ENCODE results near the gene ABCA3. TPM values are rescaled to one million over a fixed set of nuclear protein-coding genes. Genes with fewer than 3 reads are reported as not detected.
A peak's percentile ranks its signal among the peaks of the same experiment; 100 is the strongest.

ABCA3 gene
- total RNA-seq, 4 donors from 2014 or later = 2.7 to 15.0 (median 10.9) TPM

DNA sequence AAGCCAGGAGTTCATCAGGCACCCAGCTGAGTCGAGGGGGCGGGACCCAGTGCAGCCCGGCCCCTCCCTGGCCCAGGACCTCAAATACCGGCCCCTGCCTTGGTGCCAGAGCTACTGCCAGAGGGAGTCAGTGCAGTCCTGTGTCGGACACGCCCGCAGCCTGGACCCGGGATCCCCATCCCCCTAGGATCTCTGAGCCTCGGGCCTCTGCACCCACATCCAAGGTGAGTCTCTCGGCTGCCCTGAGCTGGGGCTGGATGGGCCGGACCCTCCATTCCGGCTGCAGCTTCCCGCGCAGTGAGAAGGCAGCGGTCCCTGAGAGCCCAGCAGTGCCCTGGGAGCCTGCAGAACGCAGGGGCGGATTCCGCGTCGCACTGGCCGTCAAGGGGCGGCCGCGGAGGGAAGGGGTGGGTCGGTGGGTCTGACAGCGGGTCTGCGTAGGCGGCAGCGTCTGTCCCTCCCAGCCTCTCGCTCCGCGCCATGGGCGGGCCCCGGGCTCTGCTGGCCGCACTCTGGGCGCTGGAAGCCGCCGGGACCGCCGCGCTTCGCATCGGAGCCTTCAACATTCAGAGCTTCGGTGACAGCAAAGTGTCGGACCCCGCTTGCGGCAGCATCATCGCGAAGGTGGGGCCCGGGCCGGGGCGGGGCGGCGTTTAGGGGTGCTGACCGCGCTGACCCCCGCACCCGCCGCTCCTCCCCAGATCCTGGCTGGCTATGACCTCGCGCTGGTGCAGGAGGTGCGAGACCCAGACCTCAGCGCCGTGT, 104.0 kb downstream of the ABCA3 start, which contains the start of gene DNASE1L2:
DNASE1L2 (plus strand) TSS at position 108 of the 765 bp plus-strand sequence; CDS start at position 481, 373 bp downstream.
- DNase-seq (no peak), ATAC-seq (no peak)
- TF ChIP-seq, protein P1, sequence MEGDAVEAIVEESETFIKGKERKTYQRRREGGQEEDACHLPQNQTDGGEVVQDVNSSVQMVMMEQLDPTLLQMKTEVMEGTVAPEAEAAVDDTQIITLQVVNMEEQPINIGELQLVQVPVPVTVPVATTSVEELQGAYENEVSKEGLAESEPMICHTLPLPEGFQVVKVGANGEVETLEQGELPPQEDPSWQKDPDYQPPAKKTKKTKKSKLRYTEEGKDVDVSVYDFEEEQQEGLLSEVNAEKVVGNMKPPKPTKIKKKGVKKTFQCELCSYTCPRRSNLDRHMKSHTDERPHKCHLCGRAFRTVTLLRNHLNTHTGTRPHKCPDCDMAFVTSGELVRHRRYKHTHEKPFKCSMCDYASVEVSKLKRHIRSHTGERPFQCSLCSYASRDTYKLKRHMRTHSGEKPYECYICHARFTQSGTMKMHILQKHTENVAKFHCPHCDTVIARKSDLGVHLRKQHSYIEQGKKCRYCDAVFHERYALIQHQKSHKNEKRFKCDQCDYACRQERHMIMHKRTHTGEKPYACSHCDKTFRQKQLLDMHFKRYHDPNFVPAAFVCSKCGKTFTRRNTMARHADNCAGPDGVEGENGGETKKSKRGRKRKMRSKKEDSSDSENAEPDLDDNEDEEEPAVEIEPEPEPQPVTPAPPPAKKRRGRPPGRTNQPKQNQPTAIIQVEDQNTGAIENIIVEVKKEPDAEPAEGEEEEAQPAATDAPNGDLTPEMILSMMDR (IDR thresholded peaks at IDR 0.05 in 4 of 5, conservative IDR thresholded peaks at IDR 0.05 in 1 of 5) = no peak
- TF ChIP-seq POLR2A (IDR thresholded peaks at IDR 0.05) = no peak
- Histone ChIP-seq H3K9me3 (no peaks in the 10 kb centered on the region), H3K27ac (no peak within 1 kb of the TSS), H3K4me3 (peak within 1 kb of the TSS in 2 of 4 donors; percentile 5 to 7), H3K27me3 (peaks cover 10 to 18% (median 17%) of the 10 kb centered on the region in 3 donors), H3K36me3 (peaks cover 0 to 54% of the 10 kb centered on the region in 2 donors), H3K4me1 (peaks cover 13% of the 10 kb centered on the region in 2 donors)
- in situ Hi-C loops (cut with MboI; ENCODE audit: low sequenced_read_pairs in 4 of 4) (no loop called here), intact Hi-C loops (cut with DNase I; ENCODE audit: low total_unique reads) (no loop called here)

DNA sequence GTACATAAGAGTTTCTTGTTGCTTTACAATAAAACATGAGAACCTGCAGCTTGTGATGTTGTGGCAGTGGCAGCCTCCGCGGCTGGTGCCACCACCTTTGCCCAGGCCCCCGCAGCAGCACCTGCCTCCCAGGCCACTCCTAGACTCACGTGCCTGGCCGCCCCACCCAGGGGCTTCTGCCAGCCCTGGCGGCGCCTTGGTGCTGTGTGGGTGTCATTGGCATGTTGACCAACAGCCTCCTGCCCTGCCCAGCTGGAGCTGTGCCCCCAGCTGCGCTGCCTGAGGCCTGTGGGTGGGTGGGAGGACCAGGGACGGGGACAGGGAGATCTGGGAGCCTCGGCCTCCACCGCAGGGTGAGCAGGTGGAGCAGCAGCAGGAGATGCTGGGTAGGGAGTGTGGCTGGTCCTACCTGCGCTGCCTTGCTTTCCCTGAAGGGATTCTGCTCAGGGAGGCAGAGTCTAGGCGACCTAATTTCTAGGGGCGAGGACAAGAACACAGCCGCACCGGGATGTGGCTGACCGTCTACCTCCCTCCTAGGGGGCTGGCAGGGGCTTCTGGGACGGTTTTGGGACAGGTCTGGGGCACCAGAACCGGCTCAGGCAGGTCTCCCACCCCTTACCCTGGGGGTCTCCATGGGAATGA, 104.7 kb downstream of the ABCA3 start:
- in situ Hi-C loops (cut with MboI; ENCODE audit: low sequenced_read_pairs in 4 of 4) (no loop called here), intact Hi-C loops (cut with DNase I; ENCODE audit: low total_unique reads) (no loop called here)
- DNase-seq (no peak), ATAC-seq (no peak)
- no peak for TF ChIP-seq POLR2A (IDR thresholded peaks at IDR 0.05)
- TF ChIP-seq, protein P1 (IDR thresholded peaks at IDR 0.05 in 4 of 5, conservative IDR thresholded peaks at IDR 0.05 in 1 of 5) = no peak
- no peak overlapping the region for H3K27ac ChIP-seq
- H3K9me3 ChIP-seq = no peaks in the 10 kb centered on the region
- peaks cover 10 to 18% (median 17%) of the 10 kb centered on the region in 3 donors for H3K27me3 ChIP-seq
- no peak overlapping the region for H3K4me3 ChIP-seq
- peaks cover 0 to 60% of the 10 kb centered on the region in 2 donors for H3K36me3 ChIP-seq
- H3K4me1 ChIP-seq = peaks cover 13% of the 10 kb centered on the region in 2 donors

DNA sequence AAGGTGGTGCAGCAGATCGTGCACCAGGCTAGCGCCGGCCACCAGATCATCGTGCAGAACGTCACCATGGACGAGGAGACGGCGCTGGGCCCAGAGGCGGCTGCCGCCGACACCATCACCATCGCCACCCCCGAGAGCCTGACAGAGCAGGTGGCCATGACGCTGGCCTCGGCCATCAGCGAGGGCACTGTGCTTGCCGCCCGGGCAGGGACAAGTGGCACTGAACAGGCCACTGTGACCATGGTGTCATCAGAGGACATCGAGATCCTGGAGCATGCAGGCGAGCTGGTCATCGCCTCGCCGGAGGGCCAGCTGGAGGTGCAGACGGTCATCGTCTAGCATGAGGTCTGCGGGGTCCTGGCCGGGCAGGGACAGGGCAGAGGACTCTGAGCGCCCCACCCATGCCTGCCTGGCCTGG, 105.3 kb downstream of the ABCA3 start:
- no peak overlapping the region for H3K4me3 ChIP-seq
- ATAC-seq = no peak
- peaks cover 10 to 18% (median 17%) of the 10 kb centered on the region in 3 donors for H3K27me3 ChIP-seq
- peaks cover 13% of the 10 kb centered on the region in 2 donors for H3K4me1 ChIP-seq
- no peak for TF ChIP-seq POLR2A (IDR thresholded peaks at IDR 0.05)
- TF ChIP-seq, protein P1 (IDR thresholded peaks at IDR 0.05 in 4 of 5, conservative IDR thresholded peaks at IDR 0.05 in 1 of 5) = no peak
- in situ Hi-C loops (cut with MboI; ENCODE audit: low sequenced_read_pairs in 4 of 4) (no loop called here), intact Hi-C loops (cut with DNase I; ENCODE audit: low total_unique reads) (no loop called here)
- DNase-seq = no peak
- no peaks in the 10 kb centered on the region for H3K9me3 ChIP-seq
- H3K27ac ChIP-seq = no peak overlapping the region
- H3K36me3 ChIP-seq = peaks cover 0 to 62% of the 10 kb centered on the region in 2 donors

DNA sequence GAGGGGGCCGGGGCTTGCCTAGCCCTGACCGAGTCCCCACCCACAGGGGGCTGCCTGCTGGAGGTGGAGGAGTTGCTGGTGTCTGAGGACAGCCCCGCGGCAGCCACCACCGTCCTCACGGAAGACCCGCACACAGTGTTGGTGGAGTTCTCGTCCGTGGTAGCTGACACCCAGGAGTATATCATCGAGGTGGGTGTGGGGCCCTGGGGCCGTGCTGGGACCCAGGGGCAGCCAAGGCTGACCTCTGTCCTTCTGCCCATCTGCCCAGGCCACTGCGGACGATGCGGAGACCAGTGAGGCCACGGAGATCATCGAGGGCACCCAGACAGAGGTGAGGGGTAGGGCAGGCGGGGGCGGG, 105.7 kb downstream of the ABCA3 start:
- H3K27ac ChIP-seq = no peak overlapping the region
- peaks cover 0 to 65% of the 10 kb centered on the region in 2 donors for H3K36me3 ChIP-seq
- H3K27me3 ChIP-seq = peaks cover 10 to 18% (median 17%) of the 10 kb centered on the region in 3 donors
- DNase-seq (no peak), ATAC-seq (no peak)
- in situ Hi-C loops (cut with MboI; ENCODE audit: low sequenced_read_pairs in 4 of 4) (no loop called here), intact Hi-C loops (cut with DNase I; ENCODE audit: low total_unique reads) (no loop called here)
- TF ChIP-seq POLR2A (IDR thresholded peaks at IDR 0.05) = no peak
- TF ChIP-seq, protein P1 (IDR thresholded peaks at IDR 0.05 in 4 of 5, conservative IDR thresholded peaks at IDR 0.05 in 1 of 5) = no peak
- no peaks in the 10 kb centered on the region for H3K9me3 ChIP-seq
- peaks cover 13% of the 10 kb centered on the region in 2 donors for H3K4me1 ChIP-seq
- H3K4me3 ChIP-seq = no peak overlapping the region

All from gastrocnemius medialis (tissue), 4 donors.